DMS114 treated with DMSO at 0.1 percent for 48 hours (cell line): ENCODE results near the gene ZNF587B.
"Not testable (repeated sequence)": the region's sequence is repeated elsewhere in the genome, so short reads cannot be mapped to it uniquely, and the experiment has no call there.

Source experiments
- DNase-seq: peaks from one replicate; lab custom pipeline; 2025; ENCODE audit not compliant: unreplicated experiment; lab: John Stamatoyannopoulos, UW

ZNF587B gene

GRCh38 chr19:57869655-57870054 is 39.6 kb downstream of the ZNF587B start:
- not testable (repeated sequence) for DNase-seq

- no peak for DNase-seq
These were observed 40.1 kb downstream of the ZNF587B start for GRCh38 chr19:57870225-57870624.

DNA sequence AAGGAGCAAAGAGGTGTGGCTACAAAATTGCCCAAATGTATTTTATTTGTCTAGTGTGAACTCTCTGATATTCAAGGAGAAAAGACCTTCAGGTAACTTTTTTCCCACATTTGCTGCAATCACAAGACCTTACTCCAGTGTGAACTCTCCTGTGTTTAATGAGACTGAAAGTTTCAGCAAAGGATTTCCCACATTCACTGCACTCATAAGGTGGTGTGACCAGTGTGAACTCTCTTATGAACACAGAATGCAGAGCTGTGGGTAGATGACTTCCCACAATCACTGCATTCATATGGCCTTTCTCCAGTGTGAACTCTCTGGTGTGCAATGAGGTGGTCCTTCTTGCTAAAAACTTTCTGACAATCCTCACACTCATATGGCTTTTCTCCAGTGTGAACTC is 42.4 kb downstream of the ZNF587B start:
- DNase-seq, result no peak

- not testable (repeated sequence) for DNase-seq
These were observed 44.0 kb downstream of the ZNF587B start for GRCh38 chr19:57873883-57874799.

GRCh38 chr19:57886046-57886445 is 55.9 kb downstream of the ZNF587B start:
- no peak for DNase-seq

GRCh38 chr19:57887195-57887941 is 57.3 kb downstream of the ZNF587B start:
- no peak for DNase-seq

DNA sequence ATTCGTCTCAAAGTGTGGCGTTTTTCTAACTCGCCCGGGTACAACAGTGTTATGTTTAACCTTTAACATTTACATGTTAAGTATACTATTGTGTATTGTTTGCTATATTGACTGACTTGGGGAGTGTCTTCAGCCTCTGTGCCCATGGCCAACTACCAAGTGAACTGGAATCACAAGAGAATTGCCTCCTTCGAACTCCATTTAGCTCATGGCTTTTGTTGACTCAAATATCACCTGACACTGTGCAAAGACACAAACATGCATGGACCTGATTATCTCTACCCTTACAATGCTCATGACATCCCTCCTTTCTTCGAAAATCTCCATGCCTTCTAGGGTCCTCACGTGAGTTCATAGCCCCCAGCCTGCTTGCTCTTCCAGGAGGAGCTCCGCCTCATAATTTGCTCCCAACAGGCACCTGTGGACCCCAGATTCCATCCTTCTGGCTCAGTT is 58.0 kb downstream of the ZNF587B start:
- no peak for DNase-seq

- no peak for DNase-seq
These were observed 58.6 kb downstream of the ZNF587B start, which contains the start of gene ZNF814 for GRCh38 chr19:57888560-57889231. Gene ZNF814, minus strand, starts transcription at chr19:57889037. Its CDS starts 235 bp downstream, at chr19:57888802.

GRCh38 chr19:57890706-57891105 is 60.6 kb downstream of the ZNF587B start:
- not testable (repeated sequence) for DNase-seq
